ENCODE results near the gene DOCK3.
"Not testable (repeated sequence)": the region's sequence is repeated elsewhere in the genome, so short reads cannot be mapped to it uniquely, and the experiment has no call there.

Gene DOCK3

DNA sequence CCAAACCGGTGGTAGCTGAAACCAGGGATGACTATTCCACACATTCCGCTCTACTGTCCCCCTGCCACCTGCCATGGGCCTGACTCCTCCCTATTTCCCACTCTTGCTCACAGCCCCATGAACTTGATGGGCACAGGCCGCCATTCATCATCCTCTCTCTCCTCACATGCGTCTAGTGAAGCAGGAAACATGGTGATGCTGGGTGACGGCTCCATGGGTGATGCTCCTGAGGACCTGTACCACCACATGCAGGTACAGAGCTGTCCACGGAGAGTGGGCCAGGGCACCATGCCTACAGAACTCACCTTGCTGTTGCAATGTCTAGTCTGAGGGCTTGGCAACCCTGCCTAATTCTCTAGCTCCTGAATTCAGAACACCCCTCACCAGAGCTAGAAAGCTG lies 687.0 kb downstream of the DOCK3 start:
- TF ChIP-seq, protein P1, sequence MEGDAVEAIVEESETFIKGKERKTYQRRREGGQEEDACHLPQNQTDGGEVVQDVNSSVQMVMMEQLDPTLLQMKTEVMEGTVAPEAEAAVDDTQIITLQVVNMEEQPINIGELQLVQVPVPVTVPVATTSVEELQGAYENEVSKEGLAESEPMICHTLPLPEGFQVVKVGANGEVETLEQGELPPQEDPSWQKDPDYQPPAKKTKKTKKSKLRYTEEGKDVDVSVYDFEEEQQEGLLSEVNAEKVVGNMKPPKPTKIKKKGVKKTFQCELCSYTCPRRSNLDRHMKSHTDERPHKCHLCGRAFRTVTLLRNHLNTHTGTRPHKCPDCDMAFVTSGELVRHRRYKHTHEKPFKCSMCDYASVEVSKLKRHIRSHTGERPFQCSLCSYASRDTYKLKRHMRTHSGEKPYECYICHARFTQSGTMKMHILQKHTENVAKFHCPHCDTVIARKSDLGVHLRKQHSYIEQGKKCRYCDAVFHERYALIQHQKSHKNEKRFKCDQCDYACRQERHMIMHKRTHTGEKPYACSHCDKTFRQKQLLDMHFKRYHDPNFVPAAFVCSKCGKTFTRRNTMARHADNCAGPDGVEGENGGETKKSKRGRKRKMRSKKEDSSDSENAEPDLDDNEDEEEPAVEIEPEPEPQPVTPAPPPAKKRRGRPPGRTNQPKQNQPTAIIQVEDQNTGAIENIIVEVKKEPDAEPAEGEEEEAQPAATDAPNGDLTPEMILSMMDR (IDR thresholded peaks at IDR 0.05; ENCODE audit: borderline replicate concordance, control extremely low read depth, extremely low read depth, insufficient read depth, missing control alignments), result no peak
- DNase-seq (ENCODE audit: low spot score), result no peak
- in situ Hi-C loops (cut with MboI; ENCODE audit: low sequenced_read_pairs, unreplicated experiment), result loop anchor here (25.0 kb wide), 1 partner anchor 399 kb away; no protein-coding TSS in a partner anchor

DNA sequence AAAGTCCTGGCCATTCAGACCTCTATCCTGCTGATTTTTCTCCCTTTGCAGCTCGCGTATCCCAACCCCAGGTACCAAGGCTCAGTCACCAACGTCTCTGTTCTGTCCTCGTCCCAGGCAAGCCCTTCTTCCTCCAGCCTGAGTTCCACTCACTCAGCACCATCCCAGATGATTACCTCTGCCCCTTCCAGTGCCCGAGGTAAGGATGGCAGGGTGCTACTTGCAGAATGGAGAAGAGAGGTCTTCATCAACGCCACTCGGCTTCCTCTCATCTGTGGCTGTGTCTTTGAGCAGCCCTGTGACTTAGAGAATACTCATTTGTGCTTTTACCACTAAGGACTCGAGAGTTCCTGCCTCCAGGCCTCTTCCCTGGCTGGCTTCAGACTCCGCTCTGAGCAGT lies 687.7 kb downstream of the DOCK3 start:
- in situ Hi-C loops (cut with MboI; ENCODE audit: low sequenced_read_pairs, unreplicated experiment), result loop anchor here (25.0 kb wide), 1 partner anchor 400 kb away; no protein-coding TSS in a partner anchor
- TF ChIP-seq, protein P1 (IDR thresholded peaks at IDR 0.05; ENCODE audit: borderline replicate concordance, control extremely low read depth, extremely low read depth, insufficient read depth, missing control alignments), result no peak
- no peak for DNase-seq (ENCODE audit: low spot score)

DNA sequence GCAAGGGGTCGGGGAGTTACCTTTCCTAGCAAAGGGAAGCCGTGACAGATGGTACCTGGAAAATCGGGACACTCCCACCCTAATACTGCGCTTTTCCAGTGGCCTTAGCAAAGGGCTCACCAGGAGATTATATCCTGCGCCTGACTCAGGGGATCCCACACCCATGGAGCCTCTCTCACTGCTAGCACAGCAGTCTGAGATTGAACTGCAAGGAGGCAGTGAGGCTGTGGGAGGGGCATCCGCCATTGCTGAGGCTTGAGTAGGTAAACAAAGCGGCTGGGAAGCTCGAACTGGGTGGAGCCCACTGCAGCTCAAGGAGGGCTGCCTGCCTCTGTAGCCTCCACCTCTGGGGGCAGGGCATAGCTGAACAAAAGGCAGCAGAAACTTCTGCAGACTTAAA lies 693.5 kb downstream of the DOCK3 start:
- DNase-seq (ENCODE audit: low spot score), result not testable (repeated sequence)
- in situ Hi-C loops (cut with MboI; ENCODE audit: low sequenced_read_pairs, unreplicated experiment), result loop anchor here (25.0 kb wide), 1 partner anchor 406 kb away; no protein-coding TSS in a partner anchor

DNA sequence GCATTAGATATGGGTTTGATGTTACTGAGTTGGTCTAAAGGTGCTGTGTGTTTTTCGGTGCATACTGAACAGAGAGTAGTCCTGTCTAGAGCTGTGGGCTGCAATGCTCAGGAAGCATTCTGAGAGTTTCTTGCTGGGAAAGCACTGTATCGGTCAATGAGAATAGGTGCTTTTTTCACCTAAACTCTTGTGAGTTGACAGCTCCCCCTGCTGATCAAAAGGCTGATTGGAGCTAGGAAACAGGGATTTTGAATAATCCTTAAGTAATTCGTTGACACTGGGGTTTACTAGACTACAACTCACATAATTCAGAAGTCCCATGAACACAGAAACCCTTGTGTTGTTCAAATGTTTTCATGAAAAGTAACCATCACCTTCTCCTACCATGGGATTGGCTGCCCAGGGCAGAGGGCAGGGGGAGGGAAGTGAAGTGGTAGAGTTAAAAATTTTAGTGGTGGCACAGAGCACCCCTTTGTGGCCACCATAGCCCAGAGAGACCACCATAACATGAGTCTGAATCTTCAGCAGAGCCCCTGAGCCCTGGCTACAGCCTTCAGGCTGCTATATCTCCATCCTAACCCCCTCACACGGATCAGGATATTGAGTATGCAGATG lies 697.3 kb downstream of the DOCK3 start:
- in situ Hi-C loops (cut with MboI; ENCODE audit: low sequenced_read_pairs, unreplicated experiment), result loop anchor here (25.0 kb wide), 1 partner anchor 410 kb away; no protein-coding TSS in a partner anchor

DNA sequence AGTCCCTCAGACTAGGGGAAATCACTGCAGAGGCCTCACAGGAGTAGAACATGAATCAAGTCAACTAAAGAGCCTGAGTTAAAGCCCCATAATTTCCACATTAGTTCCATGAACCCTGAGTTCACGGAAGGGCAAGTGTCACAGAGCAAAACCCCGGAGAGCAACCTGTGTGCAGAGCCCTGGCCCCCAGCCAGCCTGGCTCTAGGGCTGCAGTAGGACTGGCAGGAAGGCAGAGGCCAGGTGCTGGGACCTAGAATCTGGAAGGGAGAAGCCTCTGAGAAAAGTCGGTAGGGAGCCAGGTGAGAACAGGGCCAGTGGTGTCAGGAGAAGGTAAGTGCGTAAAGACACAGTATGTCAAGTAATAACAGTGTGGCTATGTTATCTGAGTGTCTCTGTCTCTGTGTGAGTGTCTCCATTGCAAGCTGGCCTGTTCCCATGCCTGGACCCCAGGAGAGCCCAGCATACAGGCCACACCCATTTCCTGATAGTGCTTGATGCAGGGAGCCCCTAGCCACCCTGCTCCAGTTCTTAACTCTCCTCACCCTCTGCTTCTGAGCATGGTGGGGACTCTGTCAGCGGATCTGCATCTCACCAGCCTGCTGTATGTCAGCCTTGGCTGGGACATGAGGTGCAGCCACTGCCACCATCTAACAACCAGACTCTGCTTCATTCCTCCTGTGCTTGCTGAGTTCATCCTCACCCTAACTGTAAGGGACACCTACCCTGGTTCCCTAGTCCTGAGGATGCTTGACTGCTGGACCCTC lies 699.1 kb downstream of the DOCK3 start:
- TF ChIP-seq, protein P1 (IDR thresholded peaks at IDR 0.05; ENCODE audit: borderline replicate concordance, control extremely low read depth, extremely low read depth, insufficient read depth, missing control alignments), result no peak
- no peak for DNase-seq (ENCODE audit: low spot score)
- in situ Hi-C loops (cut with MboI; ENCODE audit: low sequenced_read_pairs, unreplicated experiment), result loop anchor here (25.0 kb wide), 1 partner anchor 412 kb away; no protein-coding TSS in a partner anchor

More for the DNA sequence above, 697.3 kb downstream of the DOCK3 start:
- DNase-seq (ENCODE audit: low spot score), result peak; percentile 54
- TF ChIP-seq, protein P1 (IDR thresholded peaks at IDR 0.05; ENCODE audit: borderline replicate concordance, control extremely low read depth, extremely low read depth, insufficient read depth, missing control alignments), result peak; percentile 52

DNA sequence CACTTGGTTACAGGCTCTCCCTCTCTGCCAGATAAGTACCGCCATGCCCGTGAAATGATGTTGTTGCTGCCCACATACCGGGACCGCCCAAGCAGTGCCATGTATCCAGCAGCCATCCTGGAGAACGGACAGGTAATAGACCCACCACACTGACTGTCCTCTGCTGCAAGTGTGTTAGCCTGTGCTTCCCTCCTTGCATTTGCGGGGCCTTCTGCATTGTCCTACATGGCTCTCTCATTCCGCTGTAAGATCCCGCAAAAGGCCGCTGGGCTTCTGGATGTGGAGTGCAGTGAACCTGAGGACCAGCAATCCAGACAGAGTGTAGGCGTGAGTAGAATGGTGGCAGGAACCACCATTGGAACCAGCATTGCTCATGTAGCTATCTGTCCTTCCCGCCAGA lies 699.7 kb downstream of the DOCK3 start:
- TF ChIP-seq, protein P1 (IDR thresholded peaks at IDR 0.05; ENCODE audit: borderline replicate concordance, control extremely low read depth, extremely low read depth, insufficient read depth, missing control alignments), result no peak
- no peak for DNase-seq (ENCODE audit: low spot score)
- in situ Hi-C loops (cut with MboI; ENCODE audit: low sequenced_read_pairs, unreplicated experiment), result loop anchor here (25.0 kb wide), 1 partner anchor 412 kb away; no protein-coding TSS in a partner anchor

DNA sequence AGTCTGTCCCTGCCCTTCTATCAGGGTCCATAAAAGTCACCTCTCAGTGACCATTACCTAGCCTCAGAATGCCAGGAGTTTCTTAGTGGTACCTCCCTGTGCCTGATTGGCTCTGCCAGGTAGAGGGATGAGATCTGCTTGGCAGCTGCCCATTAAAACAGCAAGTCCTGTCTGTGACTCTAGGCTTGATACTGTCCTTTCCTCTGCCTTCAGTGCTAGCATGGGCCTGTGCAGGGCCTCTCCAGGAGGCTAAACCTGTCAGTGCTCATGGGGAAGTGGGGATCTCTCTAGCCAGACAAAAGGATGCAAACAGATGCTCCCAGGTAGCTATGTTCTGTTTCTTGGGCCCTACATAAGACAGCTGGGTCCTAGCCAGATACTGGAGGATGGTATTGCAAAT lies 700.4 kb downstream of the DOCK3 start:
- in situ Hi-C loops (cut with MboI; ENCODE audit: low sequenced_read_pairs, unreplicated experiment), result no loop called here
- TF ChIP-seq, protein P1 (IDR thresholded peaks at IDR 0.05; ENCODE audit: borderline replicate concordance, control extremely low read depth, extremely low read depth, insufficient read depth, missing control alignments), result no peak

More for the DNA sequence above, 700.4 kb downstream of the DOCK3 start:
- DNase-seq (ENCODE audit: low spot score), result no peak
